SKM-1 treated with dmso at 0.1 percent for 144 hours (cell line): Measurements from ENCODE around the gene PCDHGC3.
"Not testable (repeated sequence)": the region's sequence is repeated elsewhere in the genome, so short reads cannot be mapped to it uniquely, and the experiment has no call there.

Source experiments
- DNase-seq: peaks from one replicate; lab custom pipeline; 2025; ENCODE audit not compliant: unreplicated experiment; lab: John Stamatoyannopoulos, UW

The PCDHGC3 gene

GRCh38 chr5:141475625-141476131 lies at the start of gene PCDHGC3:
TSS of gene PCDHGC3 (plus strand) at chr5:141475966. CDS start at chr5:141476117, 151 bp downstream.
- DNase-seq: peak; percentile 74

DNA sequence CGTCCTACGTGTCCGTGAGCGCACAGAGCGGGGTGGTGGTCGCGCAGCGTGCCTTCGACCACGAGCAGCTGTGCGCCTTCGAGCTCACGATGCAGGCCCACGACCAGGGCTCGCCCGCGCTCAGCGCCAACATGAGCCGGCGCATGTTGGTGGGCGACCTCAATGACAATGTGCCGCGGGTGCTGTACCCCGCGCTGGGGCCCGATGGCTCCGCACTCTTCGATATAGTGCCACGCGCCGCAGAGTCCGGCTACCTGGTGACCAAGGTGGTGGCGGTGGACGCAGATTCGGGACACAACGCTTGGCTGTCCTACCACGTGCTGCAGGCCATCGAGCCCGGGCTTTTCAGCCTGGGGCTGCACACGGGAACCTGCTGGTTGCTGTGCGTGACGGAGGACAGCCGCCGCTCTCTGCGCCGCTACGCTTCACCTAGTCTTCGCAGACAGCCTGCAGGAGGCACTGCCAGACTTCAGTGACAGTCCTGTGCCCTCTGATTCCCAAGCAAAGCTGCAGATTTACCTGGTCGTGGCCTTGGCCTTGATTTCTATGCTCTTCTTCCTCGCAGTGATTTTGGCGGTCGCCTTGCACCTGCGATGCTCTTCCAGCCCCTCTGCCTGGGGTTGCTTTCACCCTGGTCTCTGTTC lies 47.9 kb upstream of the PCDHGC3 start:
- DNase-seq: no peak

- DNase-seq: no peak
Measured at GRCh38 chr5:141430332-141431113, 45.2 kb upstream of the PCDHGC3 start, which contains the start of gene PCDHGA12. TSS of gene PCDHGA12 (plus strand) at chr5:141430507. CDS start at chr5:141430760, 253 bp downstream.

GRCh38 chr5:141431286-141431685 lies 44.5 kb upstream of the PCDHGC3 start:
- no peak for DNase-seq

- DNase-seq: not testable (repeated sequence)
Measured at GRCh38 chr5:141432308-141432707, 43.5 kb upstream of the PCDHGC3 start.

- DNase-seq: not testable (repeated sequence)
Measured at GRCh38 chr5:141432726-141433125, 43.0 kb upstream of the PCDHGC3 start.

- no peak for DNase-seq
Measured at GRCh38 chr5:141434006-141434405, 41.8 kb upstream of the PCDHGC3 start.

- no peak for DNase-seq
Measured at GRCh38 chr5:141437221-141437620, 38.5 kb upstream of the PCDHGC3 start.

GRCh38 chr5:141439411-141440141 lies 36.2 kb upstream of the PCDHGC3 start:
- no peak for DNase-seq

DNA sequence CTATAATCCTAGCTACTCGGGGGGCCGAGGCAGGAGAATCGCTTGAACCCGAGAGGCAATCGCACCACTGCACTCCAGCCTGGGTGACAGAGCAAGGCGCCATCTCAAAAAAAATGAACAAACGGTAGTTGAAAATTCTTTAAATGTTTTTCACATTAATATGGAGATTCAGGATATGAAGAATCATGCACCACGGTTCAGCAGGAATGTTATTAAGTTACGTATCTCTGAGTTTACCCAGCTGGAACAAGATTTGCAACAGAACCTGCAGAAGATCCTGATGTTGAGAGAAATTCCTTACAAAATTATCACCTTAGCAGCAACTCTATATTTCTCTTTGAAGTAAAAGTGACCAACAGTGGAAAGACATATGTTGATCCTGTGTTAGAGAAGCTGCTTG lies 35.4 kb upstream of the PCDHGC3 start:
- DNase-seq: no peak

GRCh38 chr5:141441571-141442170 lies 34.1 kb upstream of the PCDHGC3 start:
- DNase-seq: no peak

DNA sequence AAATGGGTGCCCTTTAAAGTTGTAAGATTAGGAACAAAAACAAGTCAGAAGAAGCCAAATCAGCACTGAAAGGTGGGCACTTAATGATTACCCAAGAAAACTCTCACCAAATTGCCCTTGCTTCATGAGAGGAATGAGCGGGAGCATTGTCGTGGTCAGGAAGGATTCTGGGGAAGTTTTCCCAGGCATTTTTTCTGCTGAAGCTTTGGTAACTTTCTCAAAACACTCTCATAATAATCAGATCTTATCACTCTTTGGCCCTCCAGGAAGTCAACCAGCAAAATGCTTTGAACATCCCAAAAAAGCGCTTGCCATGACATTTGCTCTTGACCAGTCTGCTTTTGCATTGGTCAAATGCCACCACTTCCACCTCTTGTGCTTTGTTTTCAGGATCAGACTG lies 10.4 kb upstream of the PCDHGC3 start:
- no peak for DNase-seq

DNA sequence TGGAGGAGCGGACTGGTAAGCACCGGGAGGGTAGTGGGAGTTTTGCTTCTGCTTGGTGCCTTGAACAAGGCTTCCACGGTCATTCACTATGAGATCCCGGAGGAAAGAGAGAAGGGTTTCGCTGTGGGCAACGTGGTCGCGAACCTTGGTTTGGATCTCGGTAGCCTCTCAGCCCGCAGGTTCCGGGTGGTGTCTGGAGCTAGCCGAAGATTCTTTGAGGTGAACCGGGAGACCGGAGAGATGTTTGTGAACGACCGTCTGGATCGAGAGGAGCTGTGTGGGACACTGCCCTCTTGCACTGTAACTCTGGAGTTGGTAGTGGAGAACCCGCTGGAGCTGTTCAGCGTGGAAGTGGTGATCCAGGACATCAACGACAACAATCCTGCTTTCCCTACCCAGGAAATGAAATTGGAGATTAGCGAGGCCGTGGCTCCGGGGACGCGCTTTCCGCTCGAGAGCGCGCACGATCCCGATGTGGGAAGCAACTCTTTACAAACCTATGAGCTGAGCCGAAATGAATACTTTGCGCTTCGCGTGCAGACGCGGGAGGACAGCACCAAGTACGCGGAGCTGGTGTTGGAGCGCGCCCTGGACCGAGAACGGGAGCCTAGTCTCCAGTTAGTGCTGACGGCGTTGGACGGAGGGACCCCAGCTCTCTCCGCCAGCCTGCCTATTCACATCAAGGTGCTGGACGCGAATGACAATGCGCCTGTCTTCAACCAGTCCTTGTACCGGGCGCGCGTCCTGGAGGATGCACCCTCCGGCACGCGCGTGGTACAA lies 556 bp downstream of the PCDHGC3 start:
- peak; percentile 23 for DNase-seq

DNA sequence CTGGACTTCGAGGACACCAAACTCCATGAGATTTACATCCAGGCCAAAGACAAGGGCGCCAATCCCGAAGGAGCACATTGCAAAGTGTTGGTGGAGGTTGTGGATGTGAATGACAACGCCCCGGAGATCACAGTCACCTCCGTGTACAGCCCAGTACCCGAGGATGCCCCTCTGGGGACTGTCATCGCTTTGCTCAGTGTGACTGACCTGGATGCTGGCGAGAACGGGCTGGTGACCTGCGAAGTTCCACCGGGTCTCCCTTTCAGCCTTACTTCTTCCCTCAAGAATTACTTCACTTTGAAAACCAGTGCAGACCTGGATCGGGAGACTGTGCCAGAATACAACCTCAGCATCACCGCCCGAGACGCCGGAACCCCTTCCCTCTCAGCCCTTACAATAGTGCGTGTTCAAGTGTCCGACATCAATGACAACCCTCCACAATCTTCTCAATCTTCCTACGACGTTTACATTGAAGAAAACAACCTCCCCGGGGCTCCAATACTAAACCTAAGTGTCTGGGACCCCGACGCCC lies 1.3 kb downstream of the PCDHGC3 start:
- no peak for DNase-seq

- no peak for DNase-seq
Measured at GRCh38 chr5:141477815-141478214, 2.0 kb downstream of the PCDHGC3 start.

- no peak for DNase-seq
Measured at GRCh38 chr5:141478321-141478945, 2.7 kb downstream of the PCDHGC3 start.

- peak; percentile 19 for DNase-seq
Measured at GRCh38 chr5:141479776-141480175, 4.0 kb downstream of the PCDHGC3 start.

GRCh38 chr5:141483902-141484301 lies 8.1 kb downstream of the PCDHGC3 start:
- DNase-seq: no peak

DNA sequence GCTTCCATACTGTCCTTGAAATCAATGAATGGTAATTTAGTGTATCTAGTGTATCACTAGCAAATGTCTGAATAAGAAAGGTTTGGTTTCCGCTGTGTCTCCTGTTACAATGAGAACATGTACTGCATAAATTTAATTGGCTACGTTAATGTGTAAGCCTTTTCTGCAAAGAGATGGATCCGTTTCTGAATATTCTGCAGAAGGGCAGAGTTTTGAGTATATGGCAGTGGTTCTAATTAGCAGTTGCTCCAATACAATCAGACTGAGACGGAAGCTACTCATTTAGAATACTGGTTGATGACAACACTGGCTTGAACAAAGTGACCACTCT lies 8.5 kb downstream of the PCDHGC3 start:
- DNase-seq: no peak
